ENCODE results near the gene TRAPPC10. TPM values are rescaled to one million over a fixed set of nuclear protein-coding genes. Genes with fewer than 3 reads are reported as not detected.

TRAPPC10 gene
- total RNA-seq, 4 donors from 2014 or later: 38.6 to 77.8 (median 55.3) TPM

DNA sequence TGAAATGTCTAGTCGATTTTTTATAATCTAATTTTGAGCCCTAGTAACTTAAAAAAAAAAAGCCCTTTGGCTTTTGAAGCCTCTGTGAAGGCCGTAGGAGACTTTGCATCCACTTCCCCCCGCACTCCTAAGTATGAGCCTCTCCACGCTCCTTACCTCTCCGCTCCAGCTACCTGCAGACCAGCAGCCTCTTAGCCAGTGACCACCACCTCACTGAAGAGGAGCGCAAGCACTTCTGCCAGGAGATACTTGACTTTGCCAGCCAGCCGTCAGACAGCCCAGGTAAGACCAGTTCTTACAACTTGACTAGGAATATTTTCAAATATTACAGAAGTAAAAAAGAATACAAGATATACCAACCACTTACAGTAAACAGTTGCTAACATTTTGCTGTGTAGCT, 67.7 kb downstream of the TRAPPC10 start:
- peaks cover 27 to 38% of the 10 kb centered on the region in 2 donors for H3K4me1 ChIP-seq
- no peak for TF ChIP-seq POLR2A (IDR thresholded peaks at IDR 0.05)
- TF ChIP-seq CTCF (IDR thresholded peaks at IDR 0.05): no peak
- 39 to 58% methylated on average over 7 of the region's 7 CpGs for WGBS, 2 donors
- peak; percentile 67 to 79 for DNase-seq
- H3K27ac ChIP-seq: peak overlapping the region; percentile 19 to 68 (median 46)
- no peaks in the 10 kb centered on the region for H3K9me3 ChIP-seq
- no peaks in the 10 kb centered on the region for H3K27me3 ChIP-seq
- no peak overlapping the region for H3K4me3 ChIP-seq (replicated peaks in 1 of 3)
- peaks cover 8 to 15% of the 10 kb centered on the region in 2 donors for H3K36me3 ChIP-seq
- intact Hi-C loops (cut with DNase I): no loop called here

DNA sequence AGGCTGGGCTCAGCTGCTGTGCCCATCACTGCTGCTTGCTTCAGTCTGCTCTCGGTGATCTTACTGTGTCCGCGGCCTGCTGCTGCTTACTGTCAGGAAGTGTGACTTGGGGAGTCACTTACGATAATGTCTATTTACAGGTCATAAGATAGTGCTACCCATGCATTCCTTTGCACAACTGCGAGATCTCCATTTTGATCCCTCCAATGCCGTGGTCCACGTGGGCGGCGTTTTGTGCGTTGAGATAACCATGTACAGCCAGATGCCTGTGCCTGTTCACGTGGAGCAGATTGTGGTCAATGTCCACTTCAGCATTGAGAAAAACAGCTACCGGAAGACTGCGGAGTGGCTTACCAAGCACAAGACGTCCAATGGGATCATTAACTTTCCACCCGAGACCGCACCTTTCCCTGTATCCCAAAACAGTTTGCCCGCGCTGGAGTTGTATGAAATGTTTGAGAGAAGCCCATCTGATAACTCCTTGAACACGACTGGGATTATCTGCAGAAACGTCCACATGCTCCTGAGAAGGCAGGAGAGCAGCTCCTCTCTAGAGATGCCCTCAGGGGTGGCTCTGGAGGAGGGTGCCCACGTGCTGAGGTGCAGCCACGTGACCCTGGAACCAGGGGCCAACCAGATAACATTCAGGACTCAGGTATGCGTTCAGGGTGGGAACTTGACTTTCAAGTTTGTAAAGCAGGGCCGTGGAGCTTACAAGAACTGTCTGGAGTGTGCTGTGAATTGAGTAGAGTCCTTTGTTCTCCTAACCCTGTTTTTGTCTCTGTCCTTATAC, 70.7 kb downstream of the TRAPPC10 start:
- TF ChIP-seq CTCF (IDR thresholded peaks at IDR 0.05) (no peak), POLR2A (IDR thresholded peaks at IDR 0.05) (no peak)
- H3K27ac ChIP-seq: peak overlapping the region; percentile 68 to 88 (median 79)
- no peaks in the 10 kb centered on the region for H3K9me3 ChIP-seq
- 75 to 78% methylated on average over 22 to 24 of the region's 24 CpGs for WGBS, 2 donors
- no peak overlapping the region for H3K4me3 ChIP-seq (replicated peaks in 1 of 3)
- peak; percentile 70 to 84 for DNase-seq
- peaks cover 27 to 38% of the 10 kb centered on the region in 2 donors for H3K4me1 ChIP-seq
- H3K36me3 ChIP-seq: peaks cover 3 to 13% of the 10 kb centered on the region in 2 donors
- no peaks in the 10 kb centered on the region for H3K27me3 ChIP-seq
- intact Hi-C loops (cut with DNase I): no loop called here

- peaks cover 26 to 34% of the 10 kb centered on the region in 2 donors for H3K4me1 ChIP-seq
- intact Hi-C loops (cut with DNase I): no loop called here
- H3K36me3 ChIP-seq: peaks cover 12 to 22% of the 10 kb centered on the region in 2 donors
- no peaks in the 10 kb centered on the region for H3K9me3 ChIP-seq
- WGBS, 2 donors: 56 to 63% methylated on average over 16 of the region's 16 CpGs
- no peak overlapping the region for H3K4me3 ChIP-seq (replicated peaks in 1 of 3)
- TF ChIP-seq POLR2A (IDR thresholded peaks at IDR 0.05) (no peak), CTCF (IDR thresholded peaks at IDR 0.05) (no peak)
- H3K27me3 ChIP-seq: no peaks in the 10 kb centered on the region
- peak overlapping the region; percentile 68 to 88 (median 79) for H3K27ac ChIP-seq
- peak; percentile 22 to 28 for DNase-seq
Measured at GRCh38 chr21:44083631-44084291, 71.7 kb downstream of the TRAPPC10 start.

- Histone ChIP-seq H3K27ac (peak overlapping the region; percentile 68 to 88 (median 79)), H3K4me3 (replicated peaks in 1 of 3) (no peak overlapping the region), H3K9me3 (no peaks in the 10 kb centered on the region), H3K27me3 (no peaks in the 10 kb centered on the region), H3K36me3 (peaks cover 21 to 29% of the 10 kb centered on the region in 2 donors), H3K4me1 (peaks cover 20 to 26% of the 10 kb centered on the region in 2 donors)
- TF ChIP-seq CTCF (IDR thresholded peaks at IDR 0.05): no peak
- TF ChIP-seq POLR2A (IDR thresholded peaks at IDR 0.05): no peak
- DNase-seq: no peak
- intact Hi-C loops (cut with DNase I): no loop called here
- 83 to 92% methylated on average over 7 of the region's 7 CpGs for WGBS, 2 donors
Measured at GRCh38 chr21:44084496-44085241, 72.6 kb downstream of the TRAPPC10 start.

Measured in thyroid gland (tissue), 4 donors.